Trophoblast cell (in vitro differentiated cells and primary cell): ENCODE measurements around the gene LZIC.

Experiments
- DNase-seq, 2 donors: peaks; one replicate each; pipeline ENCODE4 v3.0.0-alpha.2; 2016
- H2AFZ ChIP-seq: 2 replicates; pipeline ENCODE4 v1.6.1; 2013; ENCODE audit warnings: low read length, moderate library complexity, mild to moderate bottlenecking; ENCODE audit not compliant: insufficient read depth, poor library complexity
- H2AK5ac ChIP-seq: 2 replicates; pipeline ENCODE4 v1.6.1; 2013; ENCODE audit warnings: mild to moderate bottlenecking, low read length
- H2BK120ac ChIP-seq: 2 replicates; pipeline ENCODE4 v1.6.1; 2013; ENCODE audit warnings: low read length, mild to moderate bottlenecking, moderate library complexity; ENCODE audit not compliant: insufficient read depth, poor library complexity
- H2BK12ac ChIP-seq: 2 replicates; pipeline ENCODE4 v1.6.1; 2013; ENCODE audit warnings: mild to moderate bottlenecking, low read length, moderate library complexity
- H2BK5ac ChIP-seq: 2 replicates; pipeline ENCODE4 v1.6.1; 2013; ENCODE audit warnings: low read length, low read depth, moderate library complexity, mild to moderate bottlenecking; ENCODE audit not compliant: poor library complexity
- H3K14ac ChIP-seq: 2 replicates; pipeline ENCODE4 v1.6.1; 2013; ENCODE audit warnings: mild to moderate bottlenecking, low read length
- H3K18ac ChIP-seq: 2 replicates; pipeline ENCODE4 v1.6.1; 2013; ENCODE audit warnings: mild to moderate bottlenecking, low read length
- H3K23ac ChIP-seq: 2 replicates; pipeline ENCODE4 v1.6.1; 2013; ENCODE audit warnings: low read length
- H3K27ac ChIP-seq: 2 replicates; pipeline ENCODE4 v1.5.1; 2013; ENCODE audit warnings: low read depth, mild to moderate bottlenecking, inconsistent platforms, low read length, moderate library complexity
- H3K27me3 ChIP-seq: 2 replicates; pipeline ENCODE4 v1.6.1; 2013; ENCODE audit warnings: inconsistent platforms, mild to moderate bottlenecking, low read length, moderate library complexity; ENCODE audit not compliant: insufficient read depth
- H3K36me3 ChIP-seq, 2 experiments: 1 replicate in 1 of 2; 2 replicates in 1 of 2; pipeline ENCODE4 v1.6.1; 2013; ENCODE audit warnings: low read length in 2 of 2, mild to moderate bottlenecking in 2 of 2, moderate library complexity in 1 of 2; ENCODE audit not compliant: insufficient read depth in 2 of 2, control insufficient read depth in 1 of 2
- H3K4ac ChIP-seq: 2 replicates; pipeline ENCODE4 v1.6.1; 2013; ENCODE audit warnings: low read depth, mild to moderate bottlenecking, low read length, moderate library complexity
- H3K4me1 ChIP-seq, 2 experiments: 1 replicate in 1 of 2; 2 replicates in 1 of 2; pipeline ENCODE4 v1.6.1; 2013; ENCODE audit warnings: low read length in 2 of 2, mild to moderate bottlenecking in 2 of 2, moderate library complexity in 1 of 2; ENCODE audit not compliant: insufficient read depth in 2 of 2, control insufficient read depth in 1 of 2
- H3K4me2 ChIP-seq: 2 replicates; pipeline ENCODE4 v1.6.1; 2013; ENCODE audit warnings: inconsistent platforms, mild to moderate bottlenecking, low read length, moderate library complexity
- H3K4me3 ChIP-seq: 2 replicates; pipeline ENCODE4 v1.5.1; 2013; ENCODE audit warnings: mild to moderate bottlenecking, low read depth, low read length, inconsistent platforms
- H3K79me1 ChIP-seq: one replicate; pipeline ENCODE4 v1.6.1; 2013; ENCODE audit warnings: low read length
- H3K79me2 ChIP-seq: 2 replicates; pipeline ENCODE4 v1.6.1; 2013; ENCODE audit warnings: low read length, mild to moderate bottlenecking; ENCODE audit not compliant: control insufficient read depth, insufficient read depth, poor library complexity
- H3K9ac ChIP-seq: 2 replicates; pipeline ENCODE4 v1.6.1; 2013; ENCODE audit warnings: mild to moderate bottlenecking, low read length
- H3K9me3 ChIP-seq: 2 replicates; pipeline ENCODE4 v1.6.1; 2013; ENCODE audit warnings: low read depth, mild to moderate bottlenecking, control low read depth, inconsistent platforms, low read length; ENCODE audit not compliant: insufficient read depth
- H4K12ac ChIP-seq: 2 replicates; pipeline ENCODE4 v1.6.1; 2013; ENCODE audit warnings: low read depth, mild to moderate bottlenecking, low read length, moderate library complexity
- H4K8ac ChIP-seq: 2 replicates; pipeline ENCODE4 v1.6.1; 2013; ENCODE audit warnings: low read depth, mild to moderate bottlenecking, low read length, moderate library complexity
- H4K91ac ChIP-seq: one replicate; pipeline ENCODE4 v1.6.1; 2013; ENCODE audit warnings: low read depth, mild to moderate bottlenecking, low read length, moderate library complexity
- WGBS: extraction: QIAGEN DNeasy Blood & Tissue Kit; methylation state at CpG from one replicate; pipeline ENCODE4 v1.1.7; 2013; ENCODE audit warnings: missing lambda C conversion rate; ENCODE audit not compliant: insufficient read length, insufficient coverage; ENCODE audit errors: extremely low coverage; 5-methylcytosine and 5-hydroxymethylcytosine counted together

The LZIC gene

GRCh38 chr1:9907441-9907840, 35.8 kb downstream of the LZIC start:
- no peak overlapping the region for H4K8ac ChIP-seq
- H3K4me1 ChIP-seq = peaks cover 4 to 5% of the 10 kb centered on the region in 2 experiments
- no peak overlapping the region for H3K4me2 ChIP-seq
- H2BK120ac ChIP-seq = no peak overlapping the region
- no peak for DNase-seq
- peaks cover 7% of the 10 kb centered on the region for H3K79me1 ChIP-seq
- H2BK5ac ChIP-seq = no peak overlapping the region
- WGBS = no CpG with 5 or more reads among the region's 5 CpGs
- no peak overlapping the region for H3K14ac ChIP-seq
- H3K27me3 ChIP-seq = no peaks in the 10 kb centered on the region
- H2BK12ac ChIP-seq = no peak overlapping the region
- no peaks in the 10 kb centered on the region for H3K36me3 ChIP-seq
- no peak overlapping the region for H3K18ac ChIP-seq
- H4K12ac ChIP-seq = no peak overlapping the region
- no peak overlapping the region for H3K4ac ChIP-seq
- H3K9me3 ChIP-seq = no peaks in the 10 kb centered on the region
- no peak overlapping the region for H4K91ac ChIP-seq
- H3K79me2 ChIP-seq = peaks cover 3% of the 10 kb centered on the region
- no peak overlapping the region for H2AK5ac ChIP-seq
- H3K4me3 ChIP-seq = no peak overlapping the region
- H3K9ac ChIP-seq = no peak overlapping the region
- no peak overlapping the region for H3K23ac ChIP-seq
- H3K27ac ChIP-seq = no peak overlapping the region
- H2AFZ ChIP-seq = no peak overlapping the region

GRCh38 chr1:9906466-9906865, 36.7 kb downstream of the LZIC start:
- Histone ChIP-seq H4K91ac (no peak overlapping the region), H3K14ac (no peak overlapping the region), H3K27me3 (no peaks in the 10 kb centered on the region), H3K9me3 (no peaks in the 10 kb centered on the region), H3K4me1 (peaks cover 4 to 5% of the 10 kb centered on the region in 2 experiments), H3K4ac (no peak overlapping the region), H3K79me2 (peaks cover 3% of the 10 kb centered on the region), H2BK120ac (no peak overlapping the region), H2AK5ac (no peak overlapping the region), H3K79me1 (peaks cover 7% of the 10 kb centered on the region), H3K4me2 (no peak overlapping the region), H4K12ac (no peak overlapping the region), H3K27ac (no peak overlapping the region), H3K36me3 (no peaks in the 10 kb centered on the region), H2AFZ (no peak overlapping the region), H3K18ac (no peak overlapping the region), H2BK5ac (no peak overlapping the region), H4K8ac (no peak overlapping the region), H3K4me3 (no peak overlapping the region), H3K9ac (no peak overlapping the region), H2BK12ac (no peak overlapping the region), H3K23ac (no peak overlapping the region)
- no CpG with 5 or more reads among the region's 2 CpGs for WGBS
- DNase-seq = no peak

- Histone ChIP-seq H3K27ac (no peak overlapping the region), H4K91ac (no peak overlapping the region), H3K14ac (no peak overlapping the region)
These were observed 38.2 kb downstream of the LZIC start for GRCh38 chr1:9905010-9905409.

GRCh38 chr1:9904596-9904995, 38.6 kb downstream of the LZIC start:
- no peak overlapping the region for H2AFZ ChIP-seq
- H3K9ac ChIP-seq = no peak overlapping the region
- no peak overlapping the region for H2BK120ac ChIP-seq
- H4K12ac ChIP-seq = no peak overlapping the region
- no peaks in the 10 kb centered on the region for H3K9me3 ChIP-seq
- H3K14ac ChIP-seq = no peak overlapping the region
- H3K4me1 ChIP-seq = peaks cover 4 to 5% of the 10 kb centered on the region in 2 experiments
- peaks cover 1% of the 10 kb centered on the region for H3K79me1 ChIP-seq
- H4K91ac ChIP-seq = no peak overlapping the region
- H2BK5ac ChIP-seq = no peak overlapping the region
- no peak overlapping the region for H3K27ac ChIP-seq
- H3K4me3 ChIP-seq = no peak overlapping the region
- H3K4ac ChIP-seq = no peak overlapping the region
- no peak for DNase-seq
- no peak overlapping the region for H3K23ac ChIP-seq
- no CpG with 5 or more reads among the region's 3 CpGs for WGBS
- H3K27me3 ChIP-seq = no peaks in the 10 kb centered on the region
- no peak overlapping the region for H4K8ac ChIP-seq
- no peak overlapping the region for H2AK5ac ChIP-seq
- H3K36me3 ChIP-seq = no peaks in the 10 kb centered on the region
- peaks cover 1% of the 10 kb centered on the region for H3K79me2 ChIP-seq
- H3K4me2 ChIP-seq = no peak overlapping the region
- H3K18ac ChIP-seq = no peak overlapping the region
- no peak overlapping the region for H2BK12ac ChIP-seq

More at GRCh38 chr1:9905010-9905409, 38.2 kb downstream of the LZIC start:
- no peak overlapping the region for H3K23ac ChIP-seq
- H2BK120ac ChIP-seq = no peak overlapping the region
- no peak overlapping the region for H4K8ac ChIP-seq
- H2AFZ ChIP-seq = no peak overlapping the region
- H4K12ac ChIP-seq = no peak overlapping the region
- no peak overlapping the region for H3K4me2 ChIP-seq
- peaks cover 3% of the 10 kb centered on the region for H3K79me1 ChIP-seq
- DNase-seq = no peak
- no peak overlapping the region for H2AK5ac ChIP-seq
- H2BK12ac ChIP-seq = no peak overlapping the region
- no peaks in the 10 kb centered on the region for H3K27me3 ChIP-seq
- H3K79me2 ChIP-seq = peaks cover 3% of the 10 kb centered on the region
- H3K4me3 ChIP-seq = no peak overlapping the region
- no peak overlapping the region for H2BK5ac ChIP-seq
- peaks cover 4 to 5% of the 10 kb centered on the region in 2 experiments for H3K4me1 ChIP-seq
- no peak overlapping the region for H3K9ac ChIP-seq
- no peak overlapping the region for H3K18ac ChIP-seq
- no peaks in the 10 kb centered on the region for H3K36me3 ChIP-seq
- WGBS = no CpG with 5 or more reads among the region's 4 CpGs
- H3K4ac ChIP-seq = no peak overlapping the region
- H3K9me3 ChIP-seq = no peaks in the 10 kb centered on the region
